SKM-1 treated with dmso at 0.1 percent for 144 hours (cell line): ENCODE measurements around the gene FRMPD1.
A peak's percentile ranks its signal among the peaks of the same experiment; 100 is the strongest.
"Not testable (repeated sequence)": the region's sequence is repeated elsewhere in the genome, so short reads cannot be mapped to it uniquely, and the experiment has no call there.

Experiments
- DNase-seq: peaks from one replicate; lab custom pipeline; 2025; ENCODE audit not compliant: unreplicated experiment; lab: John Stamatoyannopoulos, UW

The FRMPD1 gene

GRCh38 chr9:37732086-37732741, 81.5 kb downstream of the FRMPD1 start:
- no peak for DNase-seq

DNA sequence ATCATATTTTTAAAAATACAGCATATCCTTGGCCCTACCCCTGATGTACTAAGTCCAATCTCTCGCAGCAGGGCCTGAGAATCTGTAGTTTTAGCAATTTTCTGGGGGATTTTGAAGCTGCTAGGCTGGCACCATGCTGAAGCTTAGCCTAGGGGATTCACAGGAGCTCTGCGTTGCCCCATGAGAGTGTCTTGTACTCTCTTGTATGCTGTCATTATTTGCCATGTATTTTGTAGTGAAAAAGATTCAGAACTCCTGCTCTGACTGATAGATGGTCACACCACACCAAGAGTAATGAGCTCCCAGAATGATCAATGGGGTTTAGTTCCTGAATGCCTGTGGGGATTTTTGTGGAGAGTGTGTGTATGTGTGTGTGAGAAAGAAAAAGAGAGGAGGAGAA, 82.2 kb downstream of the FRMPD1 start:
- no peak for DNase-seq

DNA sequence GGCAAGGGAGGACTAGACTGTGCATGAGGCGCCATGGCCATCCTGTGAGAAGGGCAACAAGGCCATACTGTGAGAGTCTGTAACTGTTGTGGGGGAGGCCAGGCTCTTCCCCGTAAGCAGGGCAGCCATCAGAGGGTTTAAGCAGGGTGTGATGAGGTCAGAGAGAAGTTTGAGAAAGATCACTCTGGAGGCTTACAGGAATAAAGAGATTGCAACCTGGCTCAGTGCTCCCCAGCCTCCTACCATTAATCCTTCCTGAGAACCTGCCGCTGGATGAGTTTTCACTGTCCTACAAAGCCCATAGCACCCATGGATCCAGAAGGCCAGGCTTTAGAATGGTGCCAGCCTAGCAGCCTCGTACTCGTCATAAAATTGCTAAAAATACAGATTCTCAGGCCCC, 88.5 kb downstream of the FRMPD1 start:
- DNase-seq = no peak

DNA sequence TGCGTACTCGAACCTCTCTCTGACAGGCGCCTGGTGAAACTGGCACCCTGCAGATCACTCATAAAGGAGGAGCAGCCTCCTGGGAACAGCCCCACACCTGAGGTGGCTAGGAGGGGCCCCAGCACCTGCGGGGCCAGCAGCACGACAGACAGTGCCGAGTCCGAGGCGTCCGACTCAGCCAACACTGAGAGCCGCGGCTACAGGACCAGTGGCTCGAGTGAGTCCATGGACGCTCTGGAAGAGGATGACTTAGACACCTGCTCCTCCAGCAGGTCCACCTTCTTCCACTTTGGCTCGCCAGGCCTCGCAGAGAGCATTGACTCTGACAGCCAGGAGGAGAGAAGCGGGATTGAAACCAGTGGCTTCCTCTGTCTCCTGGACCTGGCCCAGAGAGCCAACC, 89.4 kb downstream of the FRMPD1 start:
- no peak for DNase-seq

DNA sequence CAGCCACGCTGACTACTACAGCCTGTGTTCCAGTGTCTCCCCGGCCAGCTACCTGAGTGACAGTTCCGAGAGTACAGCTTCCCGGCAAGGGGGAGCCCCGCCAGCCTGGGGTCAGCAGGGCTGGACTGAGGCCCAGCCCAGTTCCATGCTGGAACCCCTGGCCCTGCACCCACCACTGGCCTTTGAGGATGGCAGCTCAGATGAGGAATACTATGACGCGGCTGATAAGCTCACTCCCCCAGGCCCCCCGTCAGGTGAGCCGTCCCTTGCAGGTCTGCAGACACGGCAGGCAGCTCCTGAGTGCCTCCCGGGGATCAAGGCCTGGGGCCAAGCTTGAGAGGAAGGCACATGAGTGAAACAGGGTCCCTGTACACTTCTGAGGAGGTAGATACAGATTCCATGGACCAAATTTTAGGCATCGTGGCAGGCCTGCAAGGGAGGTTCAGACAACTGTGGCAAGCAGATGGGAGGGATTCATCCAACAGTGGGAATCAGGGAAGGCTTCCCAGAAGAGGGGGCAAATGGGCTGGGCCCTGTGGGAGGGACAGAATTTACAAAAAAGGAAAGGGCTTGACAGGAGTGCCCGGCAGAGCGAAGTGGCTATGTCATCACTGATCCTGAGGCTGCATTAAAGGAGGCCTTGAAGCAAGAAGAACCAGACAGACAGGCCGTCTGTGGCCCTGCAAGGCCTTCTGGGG, 90.0 kb downstream of the FRMPD1 start:
- DNase-seq = no peak

DNA sequence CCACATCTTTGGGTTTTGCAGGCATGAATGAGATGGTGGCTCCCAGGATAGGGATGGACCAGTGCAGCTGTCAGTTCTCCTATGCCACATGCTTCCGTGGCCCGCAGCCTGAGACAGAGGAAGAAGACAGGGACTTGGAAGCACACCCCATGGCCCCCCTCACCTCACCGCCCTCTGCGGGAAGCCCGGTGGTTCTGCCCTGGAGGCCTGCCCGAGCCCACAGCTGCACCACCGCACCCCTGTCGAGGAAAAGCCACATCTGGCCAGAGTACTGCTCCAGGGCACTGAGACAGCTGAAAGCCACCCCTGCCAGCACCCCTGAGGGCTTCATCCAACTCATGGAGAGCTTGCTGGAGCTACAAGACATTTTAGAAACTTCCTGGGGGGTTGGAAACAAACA, 95.2 kb downstream of the FRMPD1 start:
- no peak for DNase-seq

- no peak for DNase-seq
Measured at GRCh38 chr9:37746448-37747270, 95.9 kb downstream of the FRMPD1 start.

- DNase-seq = peak; percentile 69
Measured at GRCh38 chr9:37747271-37747753, 96.6 kb downstream of the FRMPD1 start.

- DNase-seq = no peak
Measured at GRCh38 chr9:37749129-37749528, 98.4 kb downstream of the FRMPD1 start.

DNA sequence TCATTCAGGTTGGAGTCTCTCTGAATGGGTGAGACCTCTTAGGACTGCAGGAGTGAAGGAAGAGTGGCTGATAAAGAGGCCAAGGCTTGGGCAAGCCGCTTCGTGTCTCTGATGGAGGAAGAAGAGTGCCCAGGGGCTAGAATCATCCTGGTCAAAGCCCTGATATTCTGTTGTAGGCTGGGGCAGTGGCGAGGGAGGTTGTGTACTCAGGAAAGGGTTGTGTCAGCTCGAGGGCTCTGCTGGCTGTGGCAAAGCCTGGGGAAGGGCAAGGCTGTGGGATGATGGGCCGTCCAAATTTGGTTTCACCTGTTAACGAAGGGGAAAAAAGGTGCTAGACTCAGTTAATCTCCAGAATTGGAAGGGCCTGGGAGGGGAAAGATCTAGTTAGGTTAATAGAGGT, 100.4 kb downstream of the FRMPD1 start:
- DNase-seq = no peak

DNA sequence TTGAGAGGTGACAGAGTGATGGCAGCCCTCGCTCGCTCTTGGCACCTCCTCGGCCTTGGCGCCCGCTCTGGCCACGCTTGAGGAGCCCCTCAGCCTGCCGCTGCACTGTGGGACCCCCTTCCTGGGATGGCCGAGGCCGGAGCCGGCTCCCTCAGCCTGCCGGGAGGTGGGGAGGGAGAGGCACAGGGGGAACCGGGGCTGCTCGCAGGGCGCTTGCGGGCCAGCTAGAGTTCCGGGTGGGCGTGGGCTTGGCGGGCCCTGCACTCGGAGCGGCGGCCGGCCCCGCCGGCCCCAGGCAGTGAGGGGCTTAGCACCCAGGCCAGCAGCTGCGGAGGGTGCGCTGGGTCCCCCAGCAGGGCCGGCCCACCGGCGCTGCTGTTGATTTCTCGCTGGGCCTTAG, 101.0 kb downstream of the FRMPD1 start:
- not testable (repeated sequence) for DNase-seq

DNA sequence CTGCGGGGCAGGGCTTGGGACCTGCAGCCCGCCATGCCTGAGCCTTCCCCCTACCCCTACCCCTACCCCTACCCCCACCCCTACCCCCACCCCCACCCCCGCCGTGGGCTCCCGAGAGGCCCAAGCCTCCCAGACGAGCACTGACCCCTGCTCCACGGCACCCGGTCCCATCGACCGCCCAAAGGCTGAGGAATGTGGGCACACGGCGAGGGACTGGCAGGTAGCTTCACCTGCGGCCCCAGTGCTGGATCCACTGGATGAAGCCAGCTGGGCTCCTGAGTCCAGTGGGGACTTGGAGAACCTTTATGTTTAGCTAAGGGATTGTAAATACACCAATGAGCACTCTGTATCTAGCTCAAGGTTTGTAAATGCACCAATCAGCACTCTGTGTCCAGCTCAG, 101.4 kb downstream of the FRMPD1 start:
- not testable (repeated sequence) for DNase-seq

DNA sequence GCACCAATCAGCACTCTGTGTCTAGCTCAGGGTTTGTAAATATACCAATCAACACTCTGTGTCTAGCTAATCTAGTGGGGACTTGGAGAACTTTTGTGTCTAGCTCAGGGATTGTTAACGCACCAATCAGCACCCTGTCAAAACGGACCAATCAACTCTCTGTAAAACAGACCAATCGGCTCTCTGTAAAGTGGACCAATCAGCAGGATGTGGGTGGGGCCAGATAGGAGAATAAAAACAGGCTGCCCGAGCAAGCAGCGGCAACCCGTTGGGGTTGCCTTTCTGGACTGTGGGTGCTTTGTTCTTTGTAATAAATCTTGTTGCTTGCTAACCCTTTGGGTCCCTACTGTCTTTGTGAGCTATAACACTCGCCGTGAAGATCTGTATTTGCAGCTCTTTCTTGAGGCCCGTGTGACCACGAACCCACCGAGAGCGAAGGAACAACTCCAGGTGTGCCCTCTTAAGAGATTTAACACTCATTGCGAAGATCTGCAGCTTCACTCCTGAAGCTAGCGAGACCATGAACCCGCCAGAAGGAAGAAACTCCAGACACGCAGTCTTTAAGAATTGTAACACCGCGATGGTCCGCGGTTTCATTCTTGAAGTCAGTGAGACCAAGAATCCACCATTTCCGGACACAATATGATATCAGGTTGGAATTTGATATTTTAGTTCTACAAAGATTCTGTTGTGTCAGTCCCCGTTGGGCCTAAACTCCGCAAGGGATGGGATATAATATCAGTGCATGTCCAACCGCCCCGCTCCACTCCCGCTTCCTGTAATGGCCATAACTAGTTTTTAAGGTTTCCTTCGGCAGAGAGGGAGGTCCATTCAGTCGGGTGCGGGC, 102.1 kb downstream of the FRMPD1 start:
- DNase-seq = no peak

DNA sequence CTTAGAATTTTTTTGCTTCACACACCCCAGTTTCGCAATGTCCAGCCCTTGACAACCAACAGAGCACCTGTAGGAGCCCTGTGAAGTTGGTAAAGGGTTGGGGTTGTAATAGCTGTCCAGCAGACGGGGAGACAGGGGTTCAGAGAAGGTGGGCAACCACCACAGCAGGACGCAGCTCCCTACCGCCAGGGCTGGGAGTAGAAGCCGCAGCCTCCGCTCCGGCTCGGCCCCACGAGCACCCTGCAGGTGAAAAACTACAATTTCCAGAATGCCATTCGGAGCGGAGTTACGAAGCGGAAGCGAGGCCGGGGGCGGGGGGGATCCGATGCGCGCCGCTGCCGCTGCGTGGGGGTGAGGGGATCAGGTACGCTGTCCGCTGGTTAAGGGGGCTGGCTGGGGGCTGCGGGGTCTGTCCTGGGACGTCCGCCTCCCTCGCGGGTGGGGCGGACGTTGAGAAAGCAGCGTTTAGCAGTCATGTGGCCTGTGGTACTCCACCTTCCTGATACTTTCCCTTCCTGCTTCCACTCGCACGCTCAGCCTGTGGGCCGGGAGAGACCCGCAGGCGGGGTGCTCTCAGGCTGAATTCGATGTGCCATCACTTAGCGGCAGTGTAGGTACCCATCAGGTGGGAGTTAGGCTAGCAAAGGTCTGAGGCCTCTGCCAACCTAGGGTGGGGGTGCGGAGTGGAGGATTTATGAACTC, 102.9 kb downstream of the FRMPD1 start, which contains the start of gene TRMT10B:
TSS of gene TRMT10B (plus strand) at position 317 of the 702 bp plus-strand sequence. CDS start 8,127 bp downstream, outside the sequence.
- peak; percentile 71 for DNase-seq

DNA sequence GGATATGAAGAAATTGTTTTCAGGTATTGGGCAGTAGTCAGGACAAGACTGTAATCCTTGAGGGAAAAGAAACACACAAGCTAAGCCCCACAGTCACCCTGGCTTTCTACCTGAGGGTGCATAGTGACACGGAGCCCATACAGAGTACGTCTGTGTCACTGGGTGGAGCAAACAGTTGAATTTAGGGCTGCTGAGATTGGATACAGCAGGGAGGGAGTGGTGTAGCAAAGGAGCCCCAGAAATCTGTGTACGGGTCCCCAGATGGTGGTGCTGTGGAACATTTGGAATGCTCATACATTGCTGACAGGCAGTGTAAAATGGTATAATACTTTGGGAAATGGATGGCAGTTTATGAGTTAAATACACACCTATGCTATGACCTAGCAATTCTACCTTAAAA, 108.0 kb downstream of the FRMPD1 start:
- DNase-seq = no peak

DNA sequence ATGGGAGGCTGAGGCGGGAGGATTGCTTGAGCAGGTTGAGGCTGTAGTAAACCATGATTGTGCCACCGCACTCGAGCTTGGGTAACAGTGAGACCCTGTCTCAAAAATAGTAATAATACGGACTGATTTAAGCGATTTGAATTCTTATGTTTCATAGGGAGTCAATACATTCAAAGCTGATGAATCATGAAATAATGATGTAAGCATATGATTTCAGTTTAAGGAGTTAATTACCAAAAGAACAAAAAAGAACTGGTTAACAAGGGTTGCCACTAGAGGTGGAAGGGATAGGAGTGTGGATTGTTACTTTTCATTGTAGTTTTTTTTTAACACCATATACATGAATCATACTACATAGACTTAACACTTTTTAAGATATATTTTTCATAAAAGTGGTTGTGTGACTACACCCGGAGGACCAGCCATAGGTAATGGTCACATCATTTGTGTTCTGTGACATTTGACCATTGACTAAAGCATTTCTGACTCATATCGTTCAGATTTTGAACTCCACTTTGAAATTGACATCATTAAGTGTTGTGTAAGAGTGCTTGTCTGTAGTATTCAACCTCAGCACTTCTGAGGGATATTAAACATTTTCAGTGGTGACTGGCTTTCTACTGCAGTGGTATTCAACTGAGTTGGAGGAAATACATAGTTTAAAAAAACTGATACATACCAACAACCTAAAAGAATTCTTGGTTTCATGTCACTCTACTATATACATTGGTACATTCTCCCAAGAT, 109.8 kb downstream of the FRMPD1 start:
- DNase-seq = no peak

- no peak for DNase-seq
Measured at GRCh38 chr9:37761511-37761910, 110.8 kb downstream of the FRMPD1 start.

GRCh38 chr9:37765263-37765662, 114.5 kb downstream of the FRMPD1 start:
- not testable (repeated sequence) for DNase-seq

DNA sequence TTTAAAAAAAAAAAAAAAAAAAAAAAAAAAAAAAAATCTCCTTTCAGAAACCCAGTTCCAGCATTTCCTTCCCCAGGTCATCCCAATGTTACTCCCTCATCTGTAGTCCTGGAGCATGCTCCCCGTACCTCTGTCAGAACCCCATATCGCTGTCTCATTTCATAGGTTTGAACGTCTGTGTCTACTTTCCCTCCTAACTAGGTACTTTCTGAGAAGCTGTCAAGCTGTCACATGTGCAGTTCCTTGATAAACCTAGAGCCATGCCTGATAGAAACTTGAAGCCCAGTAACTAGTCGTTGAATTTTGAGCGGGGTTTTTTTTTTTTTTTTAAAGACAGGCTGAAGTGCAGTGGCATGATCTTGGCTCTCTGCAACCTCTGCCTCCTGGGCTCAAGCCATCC, 118.6 kb downstream of the FRMPD1 start:
- no peak for DNase-seq
